ENCODE data around the gene ADGRL3.
A peak's percentile ranks its signal among the peaks of the same experiment; 100 is the strongest.

The ADGRL3 gene

DNA sequence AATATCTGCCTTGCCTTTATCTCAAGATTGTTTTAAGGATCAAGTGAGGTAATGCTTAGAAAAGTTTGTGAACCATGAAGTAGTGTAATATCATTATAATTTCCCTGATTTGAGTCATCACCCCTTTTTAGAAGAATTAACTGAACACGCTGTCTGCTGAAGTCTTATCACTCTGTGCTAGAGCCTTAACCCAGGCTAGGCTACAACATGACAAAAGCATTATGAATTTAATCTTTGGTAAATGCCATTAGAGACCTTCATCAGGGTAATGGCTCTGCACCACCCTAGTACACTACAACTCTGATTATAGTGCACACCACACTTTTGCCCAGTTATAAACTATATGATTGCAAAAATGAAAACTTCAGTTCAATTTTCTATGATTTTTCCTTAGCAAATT lies 118.3 kb downstream of the ADGRL3 start (continued):
- no peak for TF ChIP-seq ZNF565 (CRISPR knock-in tag; conservative IDR thresholded peaks at IDR 0.05; ENCODE audit: low read depth)
- TF ChIP-seq, protein P1, sequence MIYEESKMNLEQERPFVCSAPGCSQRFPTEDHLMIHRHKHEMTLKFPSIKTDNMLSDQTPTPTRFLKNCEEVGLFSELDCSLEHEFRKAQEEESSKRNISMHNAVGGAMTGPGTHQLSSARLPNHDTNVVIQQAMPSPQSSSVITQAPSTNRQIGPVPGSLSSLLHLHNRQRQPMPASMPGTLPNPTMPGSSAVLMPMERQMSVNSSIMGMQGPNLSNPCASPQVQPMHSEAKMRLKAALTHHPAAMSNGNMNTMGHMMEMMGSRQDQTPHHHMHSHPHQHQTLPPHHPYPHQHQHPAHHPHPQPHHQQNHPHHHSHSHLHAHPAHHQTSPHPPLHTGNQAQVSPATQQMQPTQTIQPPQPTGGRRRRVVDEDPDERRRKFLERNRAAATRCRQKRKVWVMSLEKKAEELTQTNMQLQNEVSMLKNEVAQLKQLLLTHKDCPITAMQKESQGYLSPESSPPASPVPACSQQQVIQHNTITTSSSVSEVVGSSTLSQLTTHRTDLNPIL (CRISPR knock-in tag; IDR thresholded peaks at IDR 0.05; ENCODE audit: low read depth): no peak
- TF ChIP-seq ZC3H10 (CRISPR knock-in tag; IDR thresholded peaks at IDR 0.05): no peak
- TF ChIP-seq, protein P2, sequence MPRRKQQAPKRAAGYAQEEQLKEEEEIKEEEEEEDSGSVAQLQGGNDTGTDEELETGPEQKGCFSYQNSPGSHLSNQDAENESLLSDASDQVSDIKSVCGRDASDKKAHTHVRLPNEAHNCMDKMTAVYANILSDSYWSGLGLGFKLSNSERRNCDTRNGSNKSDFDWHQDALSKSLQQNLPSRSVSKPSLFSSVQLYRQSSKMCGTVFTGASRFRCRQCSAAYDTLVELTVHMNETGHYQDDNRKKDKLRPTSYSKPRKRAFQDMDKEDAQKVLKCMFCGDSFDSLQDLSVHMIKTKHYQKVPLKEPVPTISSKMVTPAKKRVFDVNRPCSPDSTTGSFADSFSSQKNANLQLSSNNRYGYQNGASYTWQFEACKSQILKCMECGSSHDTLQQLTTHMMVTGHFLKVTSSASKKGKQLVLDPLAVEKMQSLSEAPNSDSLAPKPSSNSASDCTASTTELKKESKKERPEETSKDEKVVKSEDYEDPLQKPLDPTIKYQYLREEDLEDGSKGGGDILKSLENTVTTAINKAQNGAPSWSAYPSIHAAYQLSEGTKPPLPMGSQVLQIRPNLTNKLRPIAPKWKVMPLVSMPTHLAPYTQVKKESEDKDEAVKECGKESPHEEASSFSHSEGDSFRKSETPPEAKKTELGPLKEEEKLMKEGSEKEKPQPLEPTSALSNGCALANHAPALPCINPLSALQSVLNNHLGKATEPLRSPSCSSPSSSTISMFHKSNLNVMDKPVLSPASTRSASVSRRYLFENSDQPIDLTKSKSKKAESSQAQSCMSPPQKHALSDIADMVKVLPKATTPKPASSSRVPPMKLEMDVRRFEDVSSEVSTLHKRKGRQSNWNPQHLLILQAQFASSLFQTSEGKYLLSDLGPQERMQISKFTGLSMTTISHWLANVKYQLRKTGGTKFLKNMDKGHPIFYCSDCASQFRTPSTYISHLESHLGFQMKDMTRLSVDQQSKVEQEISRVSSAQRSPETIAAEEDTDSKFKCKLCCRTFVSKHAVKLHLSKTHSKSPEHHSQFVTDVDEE (CRISPR knock-in tag; IDR thresholded peaks at IDR 0.05): no peak

DNA sequence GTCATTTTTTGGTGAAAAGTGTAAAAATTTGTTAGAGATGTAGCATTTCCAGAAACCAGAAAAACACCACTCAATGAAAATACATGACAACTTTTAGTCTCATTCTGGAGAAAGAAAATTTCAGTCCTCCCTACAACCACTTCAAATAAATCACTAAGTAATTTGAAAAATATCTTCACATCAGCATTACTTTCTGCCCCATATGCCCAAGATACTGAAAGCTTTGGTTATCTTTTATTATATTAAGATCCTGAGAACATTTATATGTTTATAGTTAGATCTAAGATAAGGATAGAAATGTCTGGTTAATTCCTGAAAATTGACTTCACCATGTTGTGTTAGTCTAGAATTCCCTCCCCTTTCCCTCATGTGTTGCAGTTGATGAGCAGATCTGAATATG lies 119.0 kb downstream of the ADGRL3 start:
- no peak for ATAC-seq
- TF ChIP-seq, protein P2 (CRISPR knock-in tag; IDR thresholded peaks at IDR 0.05): no peak
- TF ChIP-seq ISL1 (CRISPR knock-in tag; IDR thresholded peaks at IDR 0.05): peak; percentile 85
- peak; percentile 69; the same call in 1 of the 2 replicates for TF ChIP-seq TCF4 (CRISPR knock-in tag; IDR thresholded peaks at IDR 0.05; ENCODE audit: borderline replicate concordance)

DNA sequence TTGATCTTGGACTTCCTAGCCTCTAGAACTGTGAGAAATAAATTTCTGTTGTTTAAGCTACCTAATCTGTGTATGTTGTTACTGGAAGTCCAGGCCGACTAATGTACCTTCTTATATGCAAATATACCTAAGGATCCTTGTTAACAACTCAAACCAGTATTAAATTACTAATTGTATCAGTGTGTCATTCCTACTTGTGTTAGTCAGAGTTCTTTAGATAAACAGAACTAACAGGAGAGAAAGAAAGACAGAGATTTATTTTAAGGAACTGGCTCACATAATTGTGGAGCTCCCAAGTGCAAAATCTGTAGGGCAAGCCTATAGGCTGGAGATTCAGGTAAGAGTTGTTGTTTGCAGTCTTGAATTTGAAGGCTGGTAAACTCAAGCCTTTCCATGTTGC lies 120.0 kb downstream of the ADGRL3 start:
- no peak for ATAC-seq
- TF ChIP-seq TOX (CRISPR knock-in tag; IDR thresholded peaks at IDR 0.05; ENCODE audit: borderline replicate concordance): no peak
- TF ChIP-seq ARNTL (CRISPR knock-in tag; IDR thresholded peaks at IDR 0.05; ENCODE audit: borderline replicate concordance, low read depth): no peak
- no peak for TF ChIP-seq OSR1 (CRISPR knock-in tag; IDR thresholded peaks at IDR 0.05)
- TF ChIP-seq, protein P1 (CRISPR knock-in tag; IDR thresholded peaks at IDR 0.05; ENCODE audit: low read depth): no peak
- TF ChIP-seq ZFP3 (CRISPR knock-in tag; IDR thresholded peaks at IDR 0.05): no peak
- TF ChIP-seq BACH2 (CRISPR knock-in tag; IDR thresholded peaks at IDR 0.05; ENCODE audit: borderline replicate concordance): no peak
- no peak for TF ChIP-seq RARB (CRISPR knock-in tag; IDR thresholded peaks at IDR 0.05)
- no peak for TF ChIP-seq ISL1 (CRISPR knock-in tag; IDR thresholded peaks at IDR 0.05)
- TF ChIP-seq ZFP30 (CRISPR knock-in tag; IDR thresholded peaks at IDR 0.05): no peak
- no peak for TF ChIP-seq GLIS3 (CRISPR knock-in tag; IDR thresholded peaks at IDR 0.05)
- TF ChIP-seq ZC3H10 (CRISPR knock-in tag; IDR thresholded peaks at IDR 0.05): no peak
- no peak for TF ChIP-seq CSDC2 (CRISPR knock-in tag; IDR thresholded peaks at IDR 0.05)
- TF ChIP-seq, protein P3, sequence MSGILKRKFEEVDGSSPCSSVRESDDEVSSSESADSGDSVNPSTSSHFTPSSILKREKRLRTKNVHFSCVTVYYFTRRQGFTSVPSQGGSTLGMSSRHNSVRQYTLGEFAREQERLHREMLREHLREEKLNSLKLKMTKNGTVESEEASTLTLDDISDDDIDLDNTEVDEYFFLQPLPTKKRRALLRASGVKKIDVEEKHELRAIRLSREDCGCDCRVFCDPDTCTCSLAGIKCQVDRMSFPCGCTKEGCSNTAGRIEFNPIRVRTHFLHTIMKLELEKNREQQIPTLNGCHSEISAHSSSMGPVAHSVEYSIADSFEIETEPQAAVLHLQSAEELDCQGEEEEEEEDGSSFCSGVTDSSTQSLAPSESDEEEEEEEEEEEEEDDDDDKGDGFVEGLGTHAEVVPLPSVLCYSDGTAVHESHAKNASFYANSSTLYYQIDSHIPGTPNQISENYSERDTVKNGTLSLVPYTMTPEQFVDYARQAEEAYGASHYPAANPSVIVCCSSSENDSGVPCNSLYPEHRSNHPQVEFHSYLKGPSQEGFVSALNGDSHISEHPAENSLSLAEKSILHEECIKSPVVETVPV (CRISPR knock-in tag; IDR thresholded peaks at IDR 0.05): no peak
- TF ChIP-seq PPARA (CRISPR knock-in tag; IDR thresholded peaks at IDR 0.05; ENCODE audit: borderline replicate concordance): no peak
- no peak for TF ChIP-seq ZNF70 (CRISPR knock-in tag; IDR thresholded peaks at IDR 0.05)
- TF ChIP-seq ESRRG (CRISPR knock-in tag; IDR thresholded peaks at IDR 0.05): no peak
- no peak for TF ChIP-seq SNAI2 (CRISPR knock-in tag; IDR thresholded peaks at IDR 0.05)
- TF ChIP-seq, protein P2 (CRISPR knock-in tag; IDR thresholded peaks at IDR 0.05): no peak
